HCT116 (cell line): ENCODE measurements around the gene RANGRF. TPM values are rescaled to one million over a fixed set of nuclear protein-coding genes. Genes with fewer than 3 reads are reported as not detected.

Experiments used
- ATAC-seq: fragments of 200-7000 bp; cut with Tn5 transposase; 2 replicates; pipeline ENCODE4 v1.9.1; 2020; ENCODE audit warnings: mild to moderate bottlenecking, moderate library complexity
- BruUV-seq: library from RNA; stranded (reverse); fragments of 400-500 nt; replicated peaks from 2 replicates; lab custom pipeline; 2021; lab: Mats Ljungman, UMichigan
- CTCF ChIA-PET: fragments of 300-600 bp; sonication (Branson Sonifier 250); formaldehyde crosslinking; loops from one replicate; lab custom pipeline; 2021; ENCODE audit warnings: antibody characterized with exemption; lab: Charles Lee
- POLR2A ChIA-PET: fragments of 300-600, 350-600 bp; sonication (Branson Sonifier 250); formaldehyde crosslinking; loops from one replicate; lab custom pipeline; 2021; ENCODE audit warnings: antibody characterized with exemption; lab: Charles Lee
- RAD21 ChIA-PET, 2 experiments: fragments of 300-600 bp; sonication (Branson Sonifier 250); formaldehyde crosslinking; loops; one replicate each; lab custom pipeline; 2023; ENCODE audit warnings: low total read pairs in 2 of 2; ENCODE audit not compliant: uncharacterized antibody in 2 of 2, unreplicated experiment in 2 of 2, low non-redundant PET in 1 of 2; lab: Charles Lee
- DNase-seq: peaks from one replicate; pipeline ENCODE4 v3.0.0-alpha.2; 2010; ENCODE audit warnings: low read depth, low spot score
- H2AFZ ChIP-seq: fragments of 200-600 bp; shearing (Covaris generic), sonication (generic); 2 replicates; pipeline ENCODE4 v1.6.1; 2017; ENCODE audit warnings: low read depth, mixed run types, mixed read lengths, antibody characterized with exemption, low read length; ENCODE audit not compliant: poor library complexity, severe bottlenecking
- H3K27ac ChIP-seq: 2 replicates; pipeline ENCODE4 v1.5.1; 2012; ENCODE audit warnings: low read depth, low read length
- H3K27me3 ChIP-seq: fragments of 200-600 bp; sonication (generic); 2 replicates; pipeline ENCODE4 v1.6.1; 2016; ENCODE audit warnings: mixed run types, low read length, mixed read lengths; ENCODE audit not compliant: insufficient read depth
- H3K36me3 ChIP-seq, 2 experiments: fragments of 200-500 bp in 1 of 2; fragments of 200-600 bp in 1 of 2; sonication (Bioruptor generic) in 1 of 2; sonication (generic) in 1 of 2; 2 replicates each; pipeline versions ENCODE4 v1.5.1 to v1.6.1; 2014 to 2016; ENCODE audit warnings: low read length in 2 of 2, inconsistent platforms in 1 of 2, mixed read lengths in 1 of 2, mixed run types in 1 of 2; ENCODE audit not compliant: insufficient read depth in 2 of 2, control insufficient read depth in 1 of 2
- H3K4me1 ChIP-seq, 2 experiments: fragments of 200-600 bp in 1 of 2; sonication (generic) in 1 of 2; 2 replicates each; pipeline versions ENCODE4 v1.5.1 to v1.6.1; 2012 to 2017; ENCODE audit warnings: low read length in 2 of 2, inconsistent platforms in 1 of 2, mild to moderate bottlenecking in 1 of 2, mixed read lengths in 1 of 2, mixed run types in 1 of 2, moderate library complexity in 1 of 2; ENCODE audit not compliant: insufficient read depth in 2 of 2, control insufficient read depth in 1 of 2
- H3K4me2 ChIP-seq: fragments of 200-600 bp; sonication (generic); 2 replicates; pipeline ENCODE4 v1.6.1; 2017; ENCODE audit warnings: mixed run types, low read length, mixed read lengths
- H3K4me3 ChIP-seq, 2 experiments: fragments of 200-600 bp in 1 of 2; sonication (generic) in 1 of 2; replicated peaks in 1 of 2; 2 replicates each; pipeline ENCODE4 v1.5.1; 2011 to 2016; ENCODE audit warnings: low read length in 2 of 2, control low read depth in 1 of 2, low read depth in 1 of 2, mild to moderate bottlenecking in 1 of 2, mixed read lengths in 1 of 2, mixed run types in 1 of 2
- H3K79me2 ChIP-seq: fragments of 200-600 bp; sonication (generic); 2 replicates; pipeline ENCODE4 v1.6.1; 2017; ENCODE audit warnings: mild to moderate bottlenecking, mixed run types, low read length, moderate library complexity, mixed read lengths; ENCODE audit not compliant: insufficient read depth
- H3K9ac ChIP-seq: fragments of 200-600 bp; sonication (generic); 2 replicates; pipeline ENCODE4 v1.6.1; 2016; ENCODE audit warnings: low read length, mixed read lengths
- H3K9me2 ChIP-seq: fragments of 200-600 bp; sonication (generic), shearing (Covaris generic); 2 replicates; pipeline ENCODE4 v1.6.1; 2017; ENCODE audit warnings: mixed run types, mild to moderate bottlenecking, moderate library complexity; ENCODE audit not compliant: insufficient read depth
- H3K9me3 ChIP-seq, 2 experiments: fragments of 200-500 bp in 1 of 2; fragments of 200-600 bp in 1 of 2; sonication (Bioruptor generic) in 1 of 2; sonication (generic) in 1 of 2; 2 replicates each; pipeline ENCODE4 v1.6.1; 2014 to 2017; ENCODE audit warnings: low read length in 2 of 2, mixed read lengths in 2 of 2, inconsistent platforms in 1 of 2, low read depth in 1 of 2, mild to moderate bottlenecking in 1 of 2, mixed run types in 1 of 2, moderate library complexity in 1 of 2; ENCODE audit not compliant: control insufficient read depth in 1 of 2, insufficient read depth in 1 of 2
- H4K20me1 ChIP-seq: fragments of 200-600 bp; sonication (generic), shearing (Covaris generic); 2 replicates; pipeline ENCODE4 v1.6.1; 2017; ENCODE audit warnings: mixed run types, mild to moderate bottlenecking, moderate library complexity; ENCODE audit not compliant: insufficient read depth
- CEBPB ChIP-seq: IDR thresholded peaks from 2 replicates; pipeline ENCODE4 v1.6.1; 2012; ENCODE audit warnings: low read depth
- EGR1 ChIP-seq: IDR thresholded peaks from 2 replicates; pipeline ENCODE4 v1.6.1; 2012; ENCODE audit warnings: low read depth
- EZH2 ChIP-seq: fragments of 200-600 bp; sonication (generic); IDR thresholded peaks from 2 replicates; pipeline ENCODE4 v1.6.1; 2017; ENCODE audit warnings: antibody characterized with exemption, mixed run types
- EZH2phosphoT487 ChIP-seq: fragments of 200-600 bp; IDR thresholded peaks from 2 replicates; pipeline ENCODE4 v1.6.1; 2018; ENCODE audit warnings: antibody characterized with exemption, borderline replicate concordance
- SIN3A ChIP-seq: IDR thresholded peaks from 2 replicates; pipeline ENCODE4 v1.6.1; 2012; ENCODE audit warnings: low read depth
- SRF ChIP-seq: IDR thresholded peaks from 2 replicates; pipeline ENCODE4 v1.6.1; 2012; ENCODE audit warnings: low read depth
- ZBTB33 ChIP-seq: IDR thresholded peaks from 2 replicates; pipeline ENCODE4 v1.6.1; 2011; ENCODE audit warnings: mild to moderate bottlenecking, low read length, moderate library complexity; ENCODE audit not compliant: insufficient replicate concordance; ENCODE audit errors: extremely low read depth
- ZFX ChIP-seq: fragments of 450-650 bp; IDR thresholded peaks from 2 replicates; pipeline ENCODE4 v1.6.1; 2017
- intact Hi-C: fragments of 100-400 bp; cut with micrococcal nuclease; formaldehyde crosslinking; loops from 2 replicates; pipeline ENCODE4 v1.10.0; 2022
- total RNA-seq: library from RNA; stranded (reverse); gene quantifications from one replicate; pipeline ENCODE4 v1.2.1, GENCODE V29; 2021; ENCODE audit not compliant: unreplicated experiment
- TF ChIP-seq, protein P1 (sequence below), 3 experiments: fragments of 200-600 bp in 1 of 3; sonication (generic) in 1 of 3; IDR thresholded peaks in 2 of 3; conservative IDR thresholded peaks in 1 of 3; 2 replicates each; pipeline ENCODE4 v1.5.1; 2012 to 2017; ENCODE audit warnings: low read depth in 2 of 3, low read length in 2 of 3, antibody characterized with exemption in 1 of 3, borderline replicate concordance in 1 of 3, control low read depth in 1 of 3, mild to moderate bottlenecking in 1 of 3, mixed read lengths in 1 of 3, mixed run types in 1 of 3, moderate library complexity in 1 of 3; ENCODE audit not compliant: insufficient read depth in 1 of 3

The RANGRF gene
- total RNA-seq, 1 experiment from 2014 or later, result 33.2 TPM

DNA sequence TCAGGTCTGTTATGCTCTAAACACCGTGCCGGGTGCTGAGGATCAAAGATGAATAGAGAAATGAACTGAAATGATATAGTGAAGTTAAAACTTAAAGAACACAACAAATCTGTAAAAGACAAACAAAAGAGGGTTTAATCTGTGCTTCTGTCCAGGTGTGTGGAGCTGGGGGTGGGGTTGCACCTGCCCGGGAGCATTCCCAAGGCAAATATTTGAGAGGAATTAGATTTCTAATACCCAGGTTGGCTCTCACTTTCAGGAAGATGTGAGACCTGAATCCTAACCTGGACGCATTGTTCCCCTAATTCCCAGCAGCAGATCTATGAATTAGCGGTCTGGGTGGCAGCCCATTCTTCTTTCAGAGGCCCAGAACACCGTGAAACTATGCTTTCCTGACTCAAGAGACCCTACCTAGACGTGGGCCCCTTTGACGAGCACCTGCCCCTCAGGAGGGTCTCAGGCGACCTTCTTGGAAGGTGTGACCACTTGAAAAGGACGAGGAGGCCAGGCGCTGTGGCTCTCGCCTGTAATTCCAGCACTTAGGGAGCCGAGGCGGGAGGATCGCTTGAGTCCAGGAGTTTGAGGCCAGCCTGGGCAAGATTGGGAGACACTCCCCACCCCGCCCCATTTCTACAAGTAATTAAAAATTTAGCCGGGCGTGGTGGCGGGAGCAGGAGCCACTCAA is 677 bp upstream of the RANGRF start:
- Histone ChIP-seq H3K4me3 (peak overlapping the region; percentile 69 to 89), H3K27me3 (no peaks in the 10 kb centered on the region), H3K4me2 (peak overlapping the region; percentile 99), H3K27ac (peak overlapping the region; percentile 80), H3K4me1 (peaks cover 15 to 33% of the 10 kb centered on the region in 2 experiments; a peak in 3 of 4 replicates), H2AFZ (peak overlapping the region; percentile 87), H3K36me3 (no peaks in the 10 kb centered on the region), H3K9ac (peak overlapping the region; percentile 94), H4K20me1 (no peaks in the 10 kb centered on the region), H3K9me2 (no peaks in the 10 kb centered on the region), H3K9me3 (no peaks in the 10 kb centered on the region), H3K79me2 (no peaks in the 10 kb centered on the region)
- DNase-seq, result no peak
- intact Hi-C loops, result loop anchor here (5.0 kb wide), 1 partner anchor 35 kb away; no protein-coding TSS in a partner anchor
- TF ChIP-seq ZBTB33 (no peak), CEBPB (no peak), EZH2phosphoT487 (no peak), SRF (no peak), EGR1 (no peak)
- ChIA-PET CTCF (interaction anchor here (1.0 to 1.1 kb wide), 2 partner anchors 13 to 168 kb away, joined by 3 to 4 read pairs; no protein-coding TSS in a partner anchor), POLR2A (interaction anchor here (0.9 to 1.3 kb wide), 3 partner anchors 38 to 114 kb away, joined by 3 to 5 read pairs (median 4); partner anchors contain the start of gene CTC1), RAD21 (no interaction called here)
- BruUV-seq, result TSS peak; percentile 57
- ATAC-seq, result no peak

GRCh38 chr17:8289103-8289397 is 580 bp downstream of the RANGRF start:
- Histone ChIP-seq H3K4me2 (peak overlapping the region; percentile 99), H3K4me3 (peak overlapping the region; percentile 69 to 89), H4K20me1 (no peaks in the 10 kb centered on the region), H3K9me2 (no peaks in the 10 kb centered on the region), H2AFZ (no peak overlapping the region), H3K27ac (peak overlapping the region; percentile 80), H3K4me1 (peaks cover 15 to 34% of the 10 kb centered on the region in 2 experiments; a peak in 3 of 4 replicates), H3K27me3 (no peaks in the 10 kb centered on the region), H3K79me2 (no peaks in the 10 kb centered on the region), H3K9ac (peak overlapping the region; percentile 94), H3K36me3 (no peaks in the 10 kb centered on the region), H3K9me3 (no peaks in the 10 kb centered on the region)
- TF ChIP-seq, protein P1, sequence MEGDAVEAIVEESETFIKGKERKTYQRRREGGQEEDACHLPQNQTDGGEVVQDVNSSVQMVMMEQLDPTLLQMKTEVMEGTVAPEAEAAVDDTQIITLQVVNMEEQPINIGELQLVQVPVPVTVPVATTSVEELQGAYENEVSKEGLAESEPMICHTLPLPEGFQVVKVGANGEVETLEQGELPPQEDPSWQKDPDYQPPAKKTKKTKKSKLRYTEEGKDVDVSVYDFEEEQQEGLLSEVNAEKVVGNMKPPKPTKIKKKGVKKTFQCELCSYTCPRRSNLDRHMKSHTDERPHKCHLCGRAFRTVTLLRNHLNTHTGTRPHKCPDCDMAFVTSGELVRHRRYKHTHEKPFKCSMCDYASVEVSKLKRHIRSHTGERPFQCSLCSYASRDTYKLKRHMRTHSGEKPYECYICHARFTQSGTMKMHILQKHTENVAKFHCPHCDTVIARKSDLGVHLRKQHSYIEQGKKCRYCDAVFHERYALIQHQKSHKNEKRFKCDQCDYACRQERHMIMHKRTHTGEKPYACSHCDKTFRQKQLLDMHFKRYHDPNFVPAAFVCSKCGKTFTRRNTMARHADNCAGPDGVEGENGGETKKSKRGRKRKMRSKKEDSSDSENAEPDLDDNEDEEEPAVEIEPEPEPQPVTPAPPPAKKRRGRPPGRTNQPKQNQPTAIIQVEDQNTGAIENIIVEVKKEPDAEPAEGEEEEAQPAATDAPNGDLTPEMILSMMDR (IDR thresholded peaks at IDR 0.05 in 2 of 3, conservative IDR thresholded peaks at IDR 0.05 in 1 of 3; ENCODE audit: borderline replicate concordance in 1 of 3, insufficient read depth in 1 of 3, low read depth in 2 of 3, low read length in 2 of 3), result no peak
- TF ChIP-seq ZFX (peak; percentile 48; the same call in 1 of the 2 replicates), EZH2 (no peak), SIN3A (0 out of 2 replicates have a peak, but pooled peaks have one; percentile 14)
- DNase-seq (peak; percentile 7), ATAC-seq (no peak)
- ChIA-PET CTCF (interaction anchor here (1.0 to 1.1 kb wide), 2 partner anchors 12 to 170 kb away, joined by 3 to 4 read pairs; no protein-coding TSS in a partner anchor), POLR2A (interaction anchor here (0.9 to 1.3 kb wide), 3 partner anchors 39 to 116 kb away, joined by 3 to 5 read pairs (median 4); partner anchors contain the start of gene CTC1), RAD21 (no interaction called here)
- no TSS peak for BruUV-seq
- intact Hi-C loops, result loop anchor here (5.0 kb wide), 1 partner anchor 37 kb away; no protein-coding TSS in a partner anchor
